PC-3 (cell line): ENCODE data around the gene MRC1.

Experiments
- EZH2 ChIP-seq: fragments of 300-600 bp; sonication (generic); IDR thresholded peaks from one replicate; pipeline ENCODE4 v1.6.1; 2017; ENCODE audit warnings: antibody characterized with exemption, mild to moderate bottlenecking, low read length; ENCODE audit not compliant: unreplicated experiment
- TF ChIP-seq, protein P1 (sequence below): fragments of 300-600 bp; sonication (generic); conservative IDR thresholded peaks from 2 replicates; pipeline ENCODE4 v1.5.1; 2017; ENCODE audit warnings: antibody characterized with exemption, low read depth, mild to moderate bottlenecking, low read length

- TF ChIP-seq, protein P1, sequence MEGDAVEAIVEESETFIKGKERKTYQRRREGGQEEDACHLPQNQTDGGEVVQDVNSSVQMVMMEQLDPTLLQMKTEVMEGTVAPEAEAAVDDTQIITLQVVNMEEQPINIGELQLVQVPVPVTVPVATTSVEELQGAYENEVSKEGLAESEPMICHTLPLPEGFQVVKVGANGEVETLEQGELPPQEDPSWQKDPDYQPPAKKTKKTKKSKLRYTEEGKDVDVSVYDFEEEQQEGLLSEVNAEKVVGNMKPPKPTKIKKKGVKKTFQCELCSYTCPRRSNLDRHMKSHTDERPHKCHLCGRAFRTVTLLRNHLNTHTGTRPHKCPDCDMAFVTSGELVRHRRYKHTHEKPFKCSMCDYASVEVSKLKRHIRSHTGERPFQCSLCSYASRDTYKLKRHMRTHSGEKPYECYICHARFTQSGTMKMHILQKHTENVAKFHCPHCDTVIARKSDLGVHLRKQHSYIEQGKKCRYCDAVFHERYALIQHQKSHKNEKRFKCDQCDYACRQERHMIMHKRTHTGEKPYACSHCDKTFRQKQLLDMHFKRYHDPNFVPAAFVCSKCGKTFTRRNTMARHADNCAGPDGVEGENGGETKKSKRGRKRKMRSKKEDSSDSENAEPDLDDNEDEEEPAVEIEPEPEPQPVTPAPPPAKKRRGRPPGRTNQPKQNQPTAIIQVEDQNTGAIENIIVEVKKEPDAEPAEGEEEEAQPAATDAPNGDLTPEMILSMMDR, result no peak
- TF ChIP-seq EZH2, result no peak
Measured at GRCh38 chr10:17865351-17865750, 56.2 kb downstream of the MRC1 start.
